Activated naive CD8-positive, alpha-beta T cell treated with anti-CD3 and anti-CD28 coated beads for 36 hours (primary cell): ENCODE results near the gene INF2. TPM values are rescaled to one million over a fixed set of nuclear protein-coding genes. Genes with fewer than 3 reads are reported as not detected.

Source experiments
- DNase-seq: peaks from one replicate; pipeline ENCODE4 v3.0.0; 2021
- H3K27ac Mint-ChIP-seq: one replicate; pipeline ENCODE4 v1.8.0; 2022; ENCODE audit warnings: mild to moderate bottlenecking, moderate library complexity, mixed read lengths
- H3K27me3 Mint-ChIP-seq: one replicate; pipeline ENCODE4 v1.8.0; 2022; ENCODE audit warnings: mild to moderate bottlenecking, mixed read lengths
- H3K36me3 Mint-ChIP-seq: one replicate; pipeline ENCODE4 v1.8.0; 2021; ENCODE audit warnings: mild to moderate bottlenecking, mixed read lengths
- H3K4me1 Mint-ChIP-seq: one replicate; pipeline ENCODE4 v1.8.0; 2021; ENCODE audit warnings: mixed read lengths
- H3K4me3 Mint-ChIP-seq: one replicate; pipeline ENCODE4 v1.8.0; 2022; ENCODE audit warnings: mild to moderate bottlenecking, moderate library complexity, mixed read lengths
- H3K9me3 Mint-ChIP-seq: one replicate; pipeline ENCODE4 v1.8.0; 2022; ENCODE audit warnings: mixed read lengths
- total RNA-seq, 2 experiments: library from RNA; stranded (reverse); gene quantifications; one replicate each; pipeline ENCODE4 v1.2.3, GENCODE V29; 2021

Gene INF2
- total RNA-seq, 2 experiments from 2014 or later = 67.8 TPM

DNA sequence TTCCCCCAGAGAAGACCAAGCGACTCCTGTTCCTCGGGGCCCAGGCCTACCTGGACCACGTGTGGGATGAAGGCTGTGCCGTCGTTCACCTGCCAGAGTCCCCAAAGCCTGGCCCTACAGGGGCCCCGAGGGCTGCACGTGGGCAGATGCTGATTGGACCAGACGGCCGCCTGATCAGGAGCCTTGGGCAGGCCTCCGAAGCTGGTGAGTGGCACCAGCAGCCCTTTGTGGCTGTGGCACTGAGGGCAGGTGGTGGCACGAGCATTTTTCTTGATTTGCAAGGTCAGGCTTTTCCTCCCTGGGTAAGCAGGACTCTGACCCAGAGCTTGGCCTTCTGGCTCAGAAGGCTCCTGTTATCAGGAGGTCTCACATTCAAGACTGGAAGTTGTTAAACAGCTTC, 66.2 kb downstream of the INF2 start:
- no peak overlapping the region for H3K27ac Mint-ChIP-seq
- no peak for DNase-seq
- peak overlapping the region; percentile 98 for H3K4me3 Mint-ChIP-seq
- no peaks in the 10 kb centered on the region for H3K9me3 Mint-ChIP-seq
- no peaks in the 10 kb centered on the region for H3K27me3 Mint-ChIP-seq
- H3K4me1 Mint-ChIP-seq = peaks cover 42% of the 10 kb centered on the region
- peaks cover 29% of the 10 kb centered on the region for H3K36me3 Mint-ChIP-seq

DNA sequence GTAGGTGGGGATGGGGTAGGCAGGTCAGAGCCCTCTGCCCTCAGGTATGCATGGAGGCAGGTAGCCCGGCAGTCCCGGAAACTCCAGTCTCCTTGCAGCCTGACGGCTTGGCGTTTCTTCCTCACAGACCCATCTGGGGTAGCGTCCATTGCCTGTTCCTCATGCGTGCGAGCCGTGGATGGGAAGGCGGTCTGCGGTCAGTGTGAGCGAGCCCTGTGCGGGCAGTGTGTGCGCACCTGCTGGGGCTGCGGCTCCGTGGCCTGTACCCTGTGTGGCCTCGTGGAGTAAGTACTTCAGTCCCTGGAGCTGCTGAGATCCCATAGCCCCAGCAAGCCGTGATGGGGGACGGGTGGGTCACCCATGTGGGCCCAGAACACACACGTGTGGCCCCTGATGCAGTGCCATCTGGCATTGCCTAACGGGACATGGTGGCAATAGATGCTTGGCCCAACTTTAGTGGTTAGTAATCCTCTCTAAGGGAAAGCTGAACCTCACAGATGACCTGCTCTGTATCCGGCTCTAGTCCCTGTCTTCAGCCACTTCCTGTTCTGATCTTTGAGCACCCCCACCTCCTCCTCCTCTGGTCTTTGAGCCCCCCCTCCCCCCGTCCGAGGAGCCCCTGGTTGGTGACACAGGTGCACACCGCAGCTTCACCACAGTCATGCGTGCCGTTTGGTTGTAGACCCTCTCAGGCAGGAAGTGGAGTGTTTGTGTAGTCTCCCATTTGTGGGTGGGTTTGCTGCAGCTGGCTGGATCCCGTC, 67.2 kb downstream of the INF2 start:
- Mint-ChIP-seq H3K4me3 (peak overlapping the region; percentile 34), H3K9me3 (no peaks in the 10 kb centered on the region), H3K4me1 (peaks cover 42% of the 10 kb centered on the region), H3K27ac (peak overlapping the region; percentile 77), H3K36me3 (peaks cover 34% of the 10 kb centered on the region), H3K27me3 (no peaks in the 10 kb centered on the region)
- no peak for DNase-seq

DNA sequence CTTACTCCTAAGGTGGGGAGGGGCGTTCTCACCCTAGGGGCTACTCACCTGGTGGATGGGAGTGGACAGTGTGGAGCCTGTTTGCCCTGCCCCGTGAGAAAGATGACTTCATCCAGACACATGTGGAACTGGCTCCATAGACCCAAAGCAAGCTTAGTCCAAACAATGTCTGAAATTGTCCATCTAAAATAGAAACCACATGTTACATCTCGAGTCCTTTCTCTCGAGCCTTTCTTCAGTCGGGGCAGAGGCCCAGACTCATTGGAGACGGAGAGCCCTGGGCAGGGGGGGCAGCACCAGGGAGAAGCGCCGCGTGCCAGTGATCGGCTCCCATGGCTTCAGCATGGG, 67.8 kb downstream of the INF2 start:
- no peak for DNase-seq
- no peaks in the 10 kb centered on the region for H3K9me3 Mint-ChIP-seq
- H3K27ac Mint-ChIP-seq = peak overlapping the region; percentile 77
- H3K36me3 Mint-ChIP-seq = peaks cover 37% of the 10 kb centered on the region
- peak overlapping the region; percentile 26 for H3K4me3 Mint-ChIP-seq
- no peaks in the 10 kb centered on the region for H3K27me3 Mint-ChIP-seq
- peaks cover 42% of the 10 kb centered on the region for H3K4me1 Mint-ChIP-seq

DNA sequence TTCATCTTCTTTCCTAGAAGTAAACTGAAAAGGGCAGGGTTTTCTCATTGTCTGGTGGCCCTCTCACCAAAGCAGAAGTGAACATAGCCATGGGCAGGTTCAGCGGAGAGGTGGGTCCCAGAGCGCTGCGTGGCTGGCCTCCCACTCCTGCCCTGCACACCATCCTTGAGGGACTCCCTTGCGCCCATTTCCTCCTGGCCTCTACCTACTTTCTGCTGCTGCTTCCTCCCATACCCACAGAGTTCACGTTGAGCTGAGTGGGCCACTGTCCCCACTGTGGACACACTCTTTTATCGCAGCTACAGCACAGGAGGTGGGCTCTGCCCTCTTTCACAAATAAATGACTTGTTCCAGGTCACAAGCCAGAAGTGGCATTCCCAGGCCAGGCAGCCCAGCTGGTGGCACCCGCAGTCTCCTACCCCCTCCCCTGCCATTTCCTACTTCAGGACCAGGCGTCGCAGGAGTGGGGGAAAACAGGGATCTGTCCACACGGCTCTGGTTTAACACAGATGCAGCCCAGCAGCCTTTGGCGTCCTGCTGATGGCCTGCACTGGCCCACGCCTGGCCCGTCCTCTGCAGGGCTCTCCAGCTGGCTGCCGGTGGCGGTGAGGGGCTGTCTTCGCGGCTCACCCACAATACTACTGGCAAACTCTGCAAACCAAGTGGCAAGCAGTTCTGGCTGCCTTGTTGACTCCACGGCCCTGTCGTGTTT, 68.4 kb downstream of the INF2 start:
- Mint-ChIP-seq H3K9me3 (no peaks in the 10 kb centered on the region), H3K27me3 (no peaks in the 10 kb centered on the region), H3K4me3 (no peak overlapping the region), H3K27ac (peak overlapping the region; percentile 13), H3K36me3 (peaks cover 38% of the 10 kb centered on the region), H3K4me1 (peaks cover 42% of the 10 kb centered on the region)
- DNase-seq = no peak

DNA sequence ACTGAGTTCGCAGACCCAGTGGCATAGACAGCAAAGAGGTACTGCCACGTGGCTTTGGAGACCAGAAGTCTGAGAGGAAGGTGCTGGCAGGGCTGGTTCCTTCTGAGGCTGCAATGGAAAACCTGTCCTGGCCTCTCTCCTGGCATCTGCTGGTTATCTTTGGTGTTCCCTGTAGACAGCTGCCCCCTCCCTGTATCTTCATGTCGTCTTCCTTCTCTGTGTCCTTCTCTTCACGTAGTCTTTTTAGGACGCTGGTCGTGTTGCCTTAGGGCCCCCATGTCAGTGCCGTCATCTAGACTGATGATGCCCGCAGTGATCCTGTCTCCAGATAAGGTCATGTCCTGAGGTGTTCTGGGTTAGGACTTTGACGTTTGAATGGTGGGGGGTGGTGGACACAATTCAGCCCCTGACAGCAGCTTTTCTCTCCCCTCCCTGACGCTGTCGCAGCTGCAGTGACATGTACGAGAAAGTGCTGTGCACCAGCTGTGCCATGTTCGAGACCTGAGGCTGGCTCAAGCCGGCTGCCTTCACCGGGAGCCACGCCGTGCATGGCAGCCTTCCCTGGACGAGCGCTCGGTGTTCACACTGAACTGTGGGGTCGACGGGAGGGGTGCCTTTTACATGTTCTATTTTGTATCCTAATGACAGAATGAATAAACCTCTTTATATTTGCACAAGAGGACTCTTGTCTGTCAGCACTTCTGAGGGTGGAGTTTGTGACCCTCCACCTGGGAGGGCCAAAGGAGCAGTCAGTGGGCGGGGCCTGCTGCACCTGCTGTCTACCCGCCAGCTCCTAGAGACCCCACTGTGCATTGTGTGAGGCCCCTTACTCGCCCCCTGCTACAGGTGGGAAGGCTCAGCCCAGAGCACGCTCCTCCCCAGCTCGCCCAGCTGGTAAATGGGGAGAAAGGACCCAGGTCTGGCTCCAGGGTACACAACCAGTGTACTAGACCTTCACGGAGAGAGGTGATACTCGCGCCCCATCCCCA, 69.9 kb downstream of the INF2 start:
- H3K36me3 Mint-ChIP-seq = peaks cover 31% of the 10 kb centered on the region
- no peak for DNase-seq
- no peak overlapping the region for H3K4me3 Mint-ChIP-seq
- H3K27me3 Mint-ChIP-seq = no peaks in the 10 kb centered on the region
- H3K9me3 Mint-ChIP-seq = no peaks in the 10 kb centered on the region
- H3K27ac Mint-ChIP-seq = no peak overlapping the region
- H3K4me1 Mint-ChIP-seq = peaks cover 34% of the 10 kb centered on the region

DNA sequence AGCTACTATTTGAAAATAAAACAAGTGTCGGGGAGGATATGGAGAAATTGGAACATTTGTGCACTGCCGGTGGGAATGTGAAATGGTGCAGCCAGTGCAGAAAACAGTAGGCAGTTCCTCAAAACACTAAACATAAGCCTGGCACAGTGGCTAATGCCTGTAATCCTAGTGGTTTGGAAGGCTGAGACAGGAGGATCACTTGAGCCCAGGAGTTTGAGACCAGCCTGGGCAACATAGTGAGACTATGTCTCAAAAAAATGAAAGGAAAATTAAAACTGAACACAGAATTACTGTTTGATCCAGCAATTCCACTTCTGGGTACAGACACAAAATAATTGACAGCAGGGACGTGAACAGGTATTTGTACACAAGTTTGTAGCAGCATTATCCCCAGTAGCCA, 76.1 kb downstream of the INF2 start:
- Mint-ChIP-seq H3K36me3 (peaks cover 16% of the 10 kb centered on the region), H3K4me3 (no peak overlapping the region), H3K9me3 (no peaks in the 10 kb centered on the region), H3K27ac (no peak overlapping the region), H3K4me1 (peaks cover 9% of the 10 kb centered on the region), H3K27me3 (no peaks in the 10 kb centered on the region)
- DNase-seq = no peak

DNA sequence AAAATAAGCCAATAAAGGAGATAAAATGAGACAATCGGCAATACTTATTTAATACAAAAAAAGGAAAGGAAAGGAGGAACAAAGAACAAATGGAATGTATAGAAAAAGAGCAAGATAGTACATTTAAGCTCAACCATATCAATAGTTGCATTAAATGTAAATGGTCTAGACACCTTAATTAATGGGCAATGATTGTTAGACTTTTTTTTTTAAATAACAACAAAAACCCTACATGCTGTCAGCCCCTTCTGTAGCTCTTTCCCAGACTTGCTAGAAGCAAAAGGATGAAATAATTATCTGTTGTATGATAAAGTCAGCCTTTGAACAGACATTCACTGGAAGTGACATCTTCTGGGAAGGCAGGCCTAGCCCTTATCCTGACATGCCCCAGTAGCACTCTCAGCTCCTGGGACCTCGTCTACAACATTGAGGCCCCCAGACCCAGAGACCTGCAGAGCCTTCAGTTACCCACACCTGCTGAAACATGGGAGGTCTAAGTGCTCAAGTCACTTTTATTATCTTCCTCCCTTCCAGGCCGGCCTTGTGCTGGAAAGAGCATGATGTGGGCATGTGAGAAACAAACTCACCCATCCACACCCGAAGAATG, 76.9 kb downstream of the INF2 start:
- Mint-ChIP-seq H3K4me3 (no peak overlapping the region), H3K4me1 (peaks cover 9% of the 10 kb centered on the region), H3K36me3 (peaks cover 20% of the 10 kb centered on the region), H3K9me3 (peaks cover 3% of the 10 kb centered on the region), H3K27me3 (no peaks in the 10 kb centered on the region), H3K27ac (no peak overlapping the region)
- no peak for DNase-seq

DNA sequence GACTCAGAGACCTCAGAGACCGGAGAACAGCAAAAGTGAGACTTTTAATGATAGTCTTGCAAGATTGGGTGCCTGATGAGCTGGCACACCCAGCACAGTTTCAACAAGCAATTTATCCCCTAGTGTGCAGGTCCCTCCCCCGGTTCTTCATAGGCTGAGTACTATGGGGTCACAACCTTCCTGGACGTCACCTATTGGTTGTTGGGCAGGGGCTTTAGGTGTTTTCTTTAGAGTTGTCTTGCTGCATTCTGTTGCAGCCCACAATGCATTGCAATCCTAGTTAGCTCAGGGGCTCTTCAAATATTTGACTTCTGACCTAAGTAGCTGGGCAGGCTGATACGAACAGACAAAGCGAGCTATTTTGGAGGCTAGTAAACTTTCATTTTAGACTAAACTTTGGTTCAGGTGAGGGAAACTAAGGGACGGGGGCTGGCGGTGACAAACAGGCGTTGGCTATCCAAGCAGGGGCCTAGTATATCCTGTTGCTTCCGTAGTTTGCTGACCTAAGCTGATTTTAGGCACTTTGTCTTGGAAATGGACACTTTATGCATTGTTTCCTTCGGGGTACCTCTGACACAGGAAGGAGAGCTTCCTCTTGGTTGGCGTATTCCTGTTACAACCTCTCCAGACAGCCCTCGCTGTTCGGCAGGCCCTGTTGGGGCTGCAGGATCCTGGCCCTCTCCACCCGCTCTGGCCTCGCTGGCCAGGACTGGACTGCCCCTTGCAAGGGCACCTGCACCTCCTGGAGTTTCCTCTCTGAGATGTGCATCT, 77.6 kb downstream of the INF2 start:
- H3K27ac Mint-ChIP-seq = no peak overlapping the region
- peaks cover 3% of the 10 kb centered on the region for H3K9me3 Mint-ChIP-seq
- H3K27me3 Mint-ChIP-seq = no peaks in the 10 kb centered on the region
- no peak overlapping the region for H3K4me3 Mint-ChIP-seq
- peaks cover 25% of the 10 kb centered on the region for H3K36me3 Mint-ChIP-seq
- H3K4me1 Mint-ChIP-seq = peaks cover 9% of the 10 kb centered on the region
- DNase-seq = no peak

DNA sequence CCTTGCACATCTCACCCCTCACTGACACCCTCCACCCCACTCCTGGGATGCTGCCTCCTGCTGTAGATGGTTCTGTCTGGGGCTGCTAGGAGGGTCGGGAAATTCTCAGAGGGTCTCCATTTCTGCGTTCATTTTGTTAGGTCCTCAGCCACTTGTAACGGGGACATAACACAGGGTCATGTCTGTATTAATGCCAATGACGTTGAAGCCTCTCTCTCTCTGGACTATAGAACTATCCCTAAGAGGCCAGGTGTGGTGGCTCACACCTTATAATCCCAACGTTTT, 78.2 kb downstream of the INF2 start:
- peaks cover 9% of the 10 kb centered on the region for H3K4me1 Mint-ChIP-seq
- no peak overlapping the region for H3K27ac Mint-ChIP-seq
- peaks cover 3% of the 10 kb centered on the region for H3K9me3 Mint-ChIP-seq
- H3K27me3 Mint-ChIP-seq = no peaks in the 10 kb centered on the region
- DNase-seq = no peak
- H3K36me3 Mint-ChIP-seq = peaks cover 23% of the 10 kb centered on the region
- no peak overlapping the region for H3K4me3 Mint-ChIP-seq

DNA sequence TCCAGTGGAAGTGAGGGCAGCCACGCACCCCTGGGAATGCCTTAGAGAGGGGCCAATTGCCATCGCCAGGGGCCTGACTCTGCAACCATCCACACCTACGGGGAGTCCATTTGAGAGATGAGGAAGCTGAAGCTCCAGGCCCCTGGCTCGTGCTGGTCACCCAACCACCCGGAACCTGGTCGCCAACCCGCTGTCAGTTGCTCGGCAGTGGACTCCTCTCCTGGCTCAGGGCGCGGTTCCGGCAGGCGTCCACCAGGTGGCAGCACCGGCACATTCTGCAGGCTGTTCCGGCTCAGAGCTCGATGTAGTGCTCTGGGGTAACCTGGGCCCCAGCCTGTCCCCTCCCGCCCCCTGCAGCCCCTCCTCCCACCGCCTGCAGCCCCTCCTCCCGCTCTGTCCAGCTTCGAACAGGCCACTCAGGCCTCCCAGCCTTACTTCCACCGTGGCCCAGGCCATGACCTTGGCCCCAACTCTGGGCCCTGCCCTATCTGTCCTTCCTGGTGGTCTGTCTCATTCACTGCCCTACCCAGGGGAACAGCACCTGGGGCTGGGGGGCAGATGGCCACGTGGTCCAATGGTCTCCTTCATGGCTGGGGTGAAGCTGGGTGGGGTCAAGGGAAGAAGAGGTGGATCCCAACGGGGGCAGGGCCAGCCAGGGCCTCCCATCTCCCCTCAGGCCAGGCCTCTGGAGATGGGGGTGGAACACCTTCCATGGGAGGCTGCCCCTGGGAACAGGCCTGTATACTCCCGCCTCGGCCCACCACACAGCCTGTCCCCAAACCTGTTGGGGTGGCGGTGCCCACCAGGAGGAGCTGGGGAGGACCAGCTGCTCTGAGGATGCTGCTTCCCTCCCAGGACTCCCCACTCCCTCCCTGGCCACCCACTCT, 79.3 kb downstream of the INF2 start:
- peaks cover 3% of the 10 kb centered on the region for H3K9me3 Mint-ChIP-seq
- H3K4me1 Mint-ChIP-seq = peaks cover 9% of the 10 kb centered on the region
- peak overlapping the region; percentile 46 for H3K27ac Mint-ChIP-seq
- H3K27me3 Mint-ChIP-seq = no peaks in the 10 kb centered on the region
- peak; percentile 90 for DNase-seq
- peaks cover 23% of the 10 kb centered on the region for H3K36me3 Mint-ChIP-seq
- H3K4me3 Mint-ChIP-seq = no peak overlapping the region

DNA sequence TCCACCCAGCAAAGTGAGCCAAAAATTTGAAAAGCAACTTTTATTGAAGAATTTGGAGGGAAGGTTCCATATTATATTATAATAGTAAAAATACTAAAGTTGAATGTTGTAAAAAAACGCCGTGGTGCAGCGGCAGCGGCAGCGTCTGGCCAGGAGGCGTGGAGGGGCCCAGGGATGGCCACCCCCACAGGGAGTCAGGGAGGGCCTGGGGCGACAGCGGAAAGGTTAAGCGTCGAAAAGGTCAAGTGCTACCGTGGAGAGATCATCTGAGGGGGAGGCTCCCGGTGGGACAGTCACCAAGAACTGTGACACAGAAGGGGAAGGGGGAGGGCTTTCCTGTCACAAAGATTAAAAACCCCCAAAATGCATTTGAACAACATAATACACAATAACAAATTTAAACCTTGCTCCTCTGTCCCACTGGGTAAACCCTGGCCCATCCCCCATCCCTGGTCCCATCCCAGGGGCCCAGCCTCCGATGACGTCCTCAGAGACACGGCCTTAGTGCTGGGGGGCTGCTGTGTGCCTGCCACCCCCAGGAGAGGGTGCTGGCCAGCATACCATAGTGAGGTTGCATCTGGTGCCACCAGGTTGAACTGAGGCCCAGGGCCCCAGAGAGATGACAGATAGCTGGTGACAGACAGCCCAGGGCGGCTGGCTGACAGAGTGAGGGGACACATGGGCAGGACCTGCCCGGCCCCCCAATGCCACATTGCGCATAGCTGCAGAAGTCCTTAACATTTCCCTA, 80.1 kb downstream of the INF2 start:
- no peak overlapping the region for H3K4me3 Mint-ChIP-seq
- no peaks in the 10 kb centered on the region for H3K27me3 Mint-ChIP-seq
- peaks cover 9% of the 10 kb centered on the region for H3K4me1 Mint-ChIP-seq
- peak overlapping the region; percentile 56 for H3K27ac Mint-ChIP-seq
- peaks cover 23% of the 10 kb centered on the region for H3K36me3 Mint-ChIP-seq
- no peak for DNase-seq
- peaks cover 3% of the 10 kb centered on the region for H3K9me3 Mint-ChIP-seq

DNA sequence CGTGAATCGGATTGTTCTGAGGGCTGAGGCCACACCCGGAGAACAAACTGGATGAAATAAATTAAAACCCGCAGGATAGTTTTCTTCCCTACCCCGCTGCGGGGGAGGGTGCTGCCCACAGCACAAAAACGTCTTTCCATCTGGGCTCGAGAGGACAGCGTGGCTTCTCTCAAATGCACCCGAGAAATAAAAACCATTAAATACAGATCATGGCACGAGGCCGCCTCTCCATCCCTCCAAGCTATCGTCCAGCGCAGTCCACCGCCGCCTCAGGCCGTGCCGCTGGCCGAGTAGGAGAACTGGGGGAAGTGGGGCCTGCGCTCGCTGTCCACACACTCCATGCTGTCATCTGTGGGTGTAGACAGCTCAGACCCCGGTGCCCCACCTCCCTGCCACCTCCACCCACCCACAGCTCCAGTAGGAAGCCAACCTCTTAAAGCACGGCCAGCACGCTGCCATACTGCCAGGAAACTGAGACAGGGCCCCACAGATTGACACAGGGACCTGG, 80.7 kb downstream of the INF2 start:
- Mint-ChIP-seq H3K4me3 (no peak overlapping the region), H3K9me3 (peaks cover 3% of the 10 kb centered on the region), H3K27me3 (no peaks in the 10 kb centered on the region), H3K36me3 (peaks cover 25% of the 10 kb centered on the region), H3K4me1 (peaks cover 9% of the 10 kb centered on the region), H3K27ac (no peak overlapping the region)
- DNase-seq = no peak

DNA sequence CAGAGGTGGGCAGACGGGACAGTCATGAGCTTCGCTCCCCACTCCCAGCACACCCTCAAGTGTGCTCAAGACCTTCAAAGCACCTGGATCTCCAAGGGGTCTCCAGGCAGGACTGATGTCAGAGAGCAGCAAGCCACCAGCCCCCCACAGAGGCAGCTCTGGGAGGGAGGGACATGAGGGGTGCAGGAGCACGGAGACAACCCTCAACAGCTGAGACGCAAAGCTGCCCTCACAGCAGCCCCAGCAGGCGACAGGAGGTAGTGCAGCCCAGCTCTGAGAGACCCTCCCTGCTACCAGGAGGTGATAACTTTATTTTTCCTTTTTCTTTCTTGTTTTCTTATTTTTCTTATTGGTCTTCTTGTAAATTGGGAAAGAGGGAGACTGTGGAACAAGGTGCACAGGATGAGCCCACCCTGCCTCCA, 81.4 kb downstream of the INF2 start:
- no peak for DNase-seq
- no peaks in the 10 kb centered on the region for H3K27me3 Mint-ChIP-seq
- H3K36me3 Mint-ChIP-seq = peaks cover 23% of the 10 kb centered on the region
- H3K9me3 Mint-ChIP-seq = peaks cover 3% of the 10 kb centered on the region
- H3K4me3 Mint-ChIP-seq = no peak overlapping the region
- no peak overlapping the region for H3K27ac Mint-ChIP-seq
- peaks cover 9% of the 10 kb centered on the region for H3K4me1 Mint-ChIP-seq
